HuH-7.5 (cell line): ENCODE measurements around the gene GPC4.

ENCODE experiments used
- DNase-seq: peaks from one replicate; pipeline ENCODE4 v3.0.0; 2011; ENCODE audit warnings: low spot score

The GPC4 gene

GRCh38 chrX:133410550-133410949 lies 4.7 kb downstream of the GPC4 start:
- no peak for DNase-seq

- DNase-seq = no peak
Measured at GRCh38 chrX:133405498-133406185, 9.6 kb downstream of the GPC4 start.

DNA sequence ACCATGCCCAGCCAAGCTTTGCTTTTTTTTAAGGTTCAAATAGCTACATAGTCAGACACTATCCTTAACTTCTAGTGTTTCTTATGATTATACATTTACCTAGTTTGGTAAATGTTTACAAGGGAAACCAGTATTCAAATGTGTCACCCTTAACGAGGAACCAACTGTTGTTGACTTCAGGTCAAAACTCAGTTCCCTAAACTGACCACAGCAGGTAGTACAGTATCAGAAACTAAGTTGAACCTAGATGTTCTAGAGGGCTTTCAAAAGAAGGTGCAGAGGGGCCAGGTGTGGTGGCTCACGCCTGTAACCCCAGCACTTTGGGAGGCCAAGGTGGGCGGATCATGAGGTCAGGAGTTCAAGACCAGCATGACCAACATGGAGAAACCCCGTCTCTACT lies 11.3 kb downstream of the GPC4 start:
- DNase-seq = no peak

- no peak for DNase-seq
Measured at GRCh38 chrX:133402830-133403625, 12.3 kb downstream of the GPC4 start.

GRCh38 chrX:133402042-133402453 lies 13.2 kb downstream of the GPC4 start:
- DNase-seq = no peak

GRCh38 chrX:133401536-133401935 lies 13.8 kb downstream of the GPC4 start:
- DNase-seq = no peak

DNA sequence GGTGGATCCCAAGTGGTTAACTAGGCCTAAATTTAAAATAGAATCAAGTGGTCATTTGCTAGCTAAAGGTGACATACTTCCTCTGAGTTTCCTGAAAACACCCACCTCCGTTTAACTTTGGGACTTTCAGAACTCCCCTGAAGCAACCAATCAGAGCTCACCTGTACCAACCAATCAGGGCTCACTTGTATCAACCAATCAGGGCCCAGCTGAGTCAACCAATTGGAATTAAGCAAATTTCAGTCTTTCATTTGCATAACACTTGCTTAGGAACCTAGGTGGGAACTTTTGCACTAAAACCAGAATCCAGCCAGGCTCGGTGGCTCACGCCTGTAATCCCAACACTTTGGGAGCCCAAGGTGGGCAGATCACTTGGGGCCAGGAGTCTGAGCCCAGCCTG lies 15.9 kb downstream of the GPC4 start:
- no peak for DNase-seq

DNA sequence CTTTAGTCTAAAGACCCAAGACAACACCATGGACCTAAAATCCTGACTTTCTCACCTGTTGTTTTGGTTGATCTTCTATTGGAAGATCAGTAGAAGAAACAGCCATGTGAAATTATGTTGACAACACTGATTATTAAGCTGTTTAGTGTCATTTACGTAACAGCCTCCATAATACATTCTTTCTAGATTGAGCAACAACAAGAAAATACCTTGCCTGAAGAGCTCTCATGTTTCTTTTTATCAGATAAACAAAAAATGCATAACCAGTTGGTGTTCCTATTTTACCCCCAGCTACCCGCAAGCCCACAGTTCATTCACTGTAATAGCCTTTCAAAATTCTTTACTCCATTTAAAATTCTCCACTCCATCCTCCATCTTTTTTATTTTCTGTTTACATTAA lies 20.5 kb downstream of the GPC4 start:
- DNase-seq = no peak

GRCh38 chrX:133392671-133393070 lies 22.6 kb downstream of the GPC4 start:
- no peak for DNase-seq

DNA sequence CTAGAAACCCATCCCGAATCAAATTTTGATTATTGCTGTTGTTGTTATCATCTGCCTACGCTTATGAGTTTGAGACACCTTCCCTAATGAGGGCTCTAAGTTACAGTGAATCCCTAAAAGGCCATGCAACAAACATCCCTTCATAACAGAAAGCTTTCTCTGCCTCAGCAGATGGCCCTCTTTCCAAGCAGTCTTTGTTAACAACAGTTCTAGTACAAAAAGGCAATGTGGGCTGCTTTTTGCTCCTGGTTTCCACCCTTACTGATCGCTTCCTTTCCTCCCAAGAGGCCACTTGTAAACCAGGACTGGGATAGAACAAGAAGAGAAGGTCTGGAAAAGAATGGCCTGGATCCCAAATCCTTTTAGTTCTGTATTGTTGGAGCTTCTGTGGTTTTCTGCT lies 24.2 kb downstream of the GPC4 start:
- no peak for DNase-seq

- no peak for DNase-seq
Measured at GRCh38 chrX:133390676-133391075, 24.6 kb downstream of the GPC4 start.

DNA sequence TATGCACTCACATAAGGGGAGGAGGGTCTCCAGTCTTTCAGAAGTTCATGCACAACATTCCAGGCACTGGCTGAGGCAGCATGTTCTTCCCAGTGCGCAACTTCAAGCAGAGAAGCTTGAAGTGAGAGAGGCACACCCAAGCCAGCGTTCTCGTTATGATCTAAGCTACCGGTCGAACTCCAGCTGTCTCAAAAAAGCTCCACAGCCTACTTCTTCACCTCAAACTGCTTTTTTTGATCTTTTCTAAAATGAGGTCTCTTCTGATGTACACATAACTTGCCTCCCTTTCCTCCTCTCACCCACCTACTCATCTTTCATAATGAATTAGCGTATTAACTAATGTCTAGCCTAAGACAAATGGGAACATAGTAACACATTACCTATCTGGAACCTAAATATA lies 25.3 kb downstream of the GPC4 start:
- DNase-seq = no peak

DNA sequence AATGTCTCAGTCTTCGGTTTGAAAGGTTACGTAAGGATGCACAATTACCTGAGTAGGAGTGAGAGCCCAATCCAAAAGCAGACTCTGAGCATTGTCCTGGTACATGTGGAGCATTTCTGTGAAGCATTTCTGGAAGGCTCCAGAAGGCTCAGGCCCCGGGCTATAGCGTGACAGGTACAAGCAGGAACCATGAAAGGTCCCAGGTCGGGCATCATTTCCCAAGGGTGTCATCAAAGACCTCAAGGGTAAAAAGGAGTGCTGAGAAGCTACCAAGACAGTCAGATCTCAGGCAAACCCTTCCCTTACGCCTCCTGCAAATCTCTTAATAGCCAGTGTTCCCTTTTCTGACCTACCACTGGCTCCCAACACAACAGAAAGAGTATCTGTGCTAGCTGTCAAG lies 30.8 kb downstream of the GPC4 start:
- no peak for DNase-seq

DNA sequence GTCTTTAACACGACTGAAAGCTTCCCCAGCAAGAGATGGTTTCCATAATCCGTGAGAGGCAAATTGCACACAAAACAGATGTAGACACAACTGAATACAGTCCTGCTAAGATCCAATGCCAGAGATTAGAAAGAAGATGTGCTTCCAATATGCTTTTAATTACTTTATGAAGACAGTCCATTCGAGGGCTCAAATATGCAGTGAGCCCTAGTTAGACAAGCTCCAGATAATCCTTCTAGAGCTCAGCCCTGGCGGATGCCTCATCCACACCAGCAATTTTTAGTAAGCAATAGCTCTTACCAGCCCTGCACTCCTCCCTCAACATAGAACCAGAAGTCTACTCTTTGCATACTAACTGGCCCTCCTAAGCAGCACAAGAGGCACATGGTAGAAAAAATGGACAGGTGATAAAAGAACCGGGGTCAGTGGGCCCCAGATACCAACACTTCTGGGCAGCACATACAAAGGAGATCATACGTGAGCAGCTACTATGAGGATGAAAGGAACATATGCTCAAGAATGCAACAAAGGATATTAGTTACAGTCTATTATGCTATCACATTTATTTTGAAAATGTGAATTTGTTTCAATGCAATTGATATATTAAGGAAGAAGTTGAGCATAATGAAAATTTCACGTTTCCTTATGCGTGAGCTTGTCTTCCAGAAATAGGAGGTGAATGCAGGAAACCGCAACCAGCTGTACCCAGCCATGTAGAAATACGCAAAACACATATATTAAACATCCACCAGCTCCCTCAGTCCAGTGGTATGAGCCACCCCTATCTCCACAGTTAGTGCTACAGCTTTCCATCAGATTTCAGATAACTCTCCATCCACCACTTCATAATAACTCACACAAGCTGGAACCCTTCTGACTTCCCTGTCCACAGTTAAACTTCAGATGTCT lies 34.3 kb downstream of the GPC4 start:
- DNase-seq = no peak

- DNase-seq = no peak
Measured at GRCh38 chrX:133376422-133376821, 38.9 kb downstream of the GPC4 start.

- DNase-seq = no peak
Measured at GRCh38 chrX:133375615-133376340, 39.5 kb downstream of the GPC4 start.

DNA sequence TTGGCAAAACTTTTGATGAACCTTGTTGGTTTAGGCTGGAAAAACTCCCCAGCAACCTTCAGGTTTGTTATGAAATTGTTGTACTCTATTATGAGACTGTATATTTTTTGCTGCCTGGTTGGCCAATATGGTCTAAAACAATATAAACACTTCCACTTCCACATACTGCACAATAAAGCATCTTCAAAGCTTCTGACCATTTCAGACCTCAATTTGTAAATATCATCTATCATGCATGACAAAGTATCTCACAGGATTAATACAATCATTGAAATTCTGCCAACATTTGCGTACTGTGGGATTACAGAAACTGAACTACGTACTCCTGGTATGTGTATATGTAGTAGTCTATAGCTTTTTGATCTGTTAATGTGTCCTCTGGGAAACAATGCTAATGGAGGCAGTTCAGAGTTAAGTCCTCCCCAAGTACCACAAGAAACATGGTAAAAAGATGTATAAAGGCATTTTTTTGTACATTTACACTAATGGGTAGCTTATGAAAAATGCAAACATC lies 40.4 kb downstream of the GPC4 start:
- DNase-seq = no peak

- no peak for DNase-seq
Measured at GRCh38 chrX:133373386-133374079, 41.8 kb downstream of the GPC4 start.

- no peak for DNase-seq
Measured at GRCh38 chrX:133370696-133371275, 44.5 kb downstream of the GPC4 start.

DNA sequence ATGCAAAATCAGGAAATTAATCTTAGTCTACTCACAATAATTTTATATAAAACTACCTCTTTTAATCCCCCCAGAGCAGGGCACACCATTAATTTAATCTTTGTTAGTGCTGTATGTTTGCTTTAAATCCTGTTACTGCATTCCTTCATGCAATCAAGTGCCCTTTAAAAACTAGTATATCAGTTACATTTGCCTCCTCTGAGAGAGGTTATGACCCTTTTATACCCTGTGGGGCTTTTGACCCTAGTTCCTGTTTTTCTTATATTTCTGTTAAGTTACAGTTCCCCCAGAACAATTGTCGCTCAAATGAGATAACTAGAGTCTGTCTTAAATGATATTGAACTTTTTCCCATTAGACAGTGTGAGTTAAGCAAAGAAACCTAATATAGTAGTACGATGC lies 46.2 kb downstream of the GPC4 start:
- DNase-seq = no peak

DNA sequence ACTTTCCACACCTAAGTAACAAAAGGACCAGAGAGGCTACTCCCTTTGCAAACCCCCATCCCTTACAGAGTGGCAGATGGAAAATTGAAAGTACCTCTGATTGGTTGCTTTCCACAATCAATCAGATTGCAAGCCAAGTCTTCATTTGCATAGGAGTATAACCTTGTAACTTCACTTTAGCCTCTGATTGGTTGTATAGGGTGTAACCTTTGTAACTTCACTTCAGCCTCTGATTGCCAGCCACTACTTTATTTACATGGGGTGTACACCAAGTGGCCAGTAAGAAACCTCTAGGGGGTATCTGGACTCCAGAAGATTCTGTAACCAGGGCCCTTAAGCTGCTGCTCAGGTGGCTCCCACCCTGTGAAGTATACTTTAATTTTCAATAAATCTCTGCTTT lies 48.6 kb downstream of the GPC4 start:
- DNase-seq = no peak
